Astrocyte of the cerebellum (primary cell): ENCODE results near the gene TOP1.

Source experiments
- DNase-seq: peaks from one replicate; pipeline ENCODE4 v3.0.0-alpha.2; 2011; ENCODE audit warnings: low read depth
- H3K4me3 ChIP-seq: 2 replicates; pipeline ENCODE4 v1.5.1; 2011; ENCODE audit warnings: mild to moderate bottlenecking, low read depth, low read length, moderate library complexity
- CTCF ChIP-seq: IDR thresholded peaks from 2 replicates; pipeline ENCODE4 v1.5.1; 2012; ENCODE audit warnings: low read length, low read depth, moderate library complexity, mild to moderate bottlenecking; ENCODE audit errors: missing control alignments
- in situ Hi-C: cut with HindIII; loops from 2 replicates; pipeline ENCODE4 v1.10.0; 2017; ENCODE audit warnings: low sequenced_read_pairs

The TOP1 gene

GRCh38 chr20:41011551-41012067, 17.0 kb upstream of the TOP1 start:
- H3K4me3 ChIP-seq: no peak overlapping the region
- DNase-seq: no peak
- TF ChIP-seq CTCF: no peak
- in situ Hi-C loops: no loop called here

- H3K4me3 ChIP-seq: no peak overlapping the region
- DNase-seq: no peak
- in situ Hi-C loops: no loop called here
- TF ChIP-seq CTCF: no peak
These were observed 14.0 kb upstream of the TOP1 start for GRCh38 chr20:41014561-41015088.

GRCh38 chr20:41017448-41018042, 11.1 kb upstream of the TOP1 start:
- in situ Hi-C loops: no loop called here
- no peak for DNase-seq
- no peak for TF ChIP-seq CTCF
- no peak overlapping the region for H3K4me3 ChIP-seq

GRCh38 chr20:41018153-41018552, 10.5 kb upstream of the TOP1 start:
- DNase-seq: no peak
- TF ChIP-seq CTCF: no peak
- in situ Hi-C loops: no loop called here
- H3K4me3 ChIP-seq: no peak overlapping the region

- H3K4me3 ChIP-seq: no peak overlapping the region
- no peak for TF ChIP-seq CTCF
- in situ Hi-C loops: no loop called here
- DNase-seq: no peak
These were observed 5.1 kb upstream of the TOP1 start for GRCh38 chr20:41023549-41023948.

GRCh38 chr20:41027366-41027765, 1.3 kb upstream of the TOP1 start:
- no peak for DNase-seq
- TF ChIP-seq CTCF: no peak
- no peak overlapping the region for H3K4me3 ChIP-seq
- in situ Hi-C loops: no loop called here
